22Rv1 (cell line): ENCODE measurements around the gene STAM.
A peak's percentile ranks its signal among the peaks of the same experiment; 100 is the strongest.

Experiments used
- ZFX ChIP-seq: fragments of 450-650 bp; IDR thresholded peaks from 2 replicates; pipeline ENCODE4 v1.6.1; 2017; ENCODE audit warnings: antibody characterized with exemption, borderline replicate concordance
- TF ChIP-seq, protein P1 (sequence below): fragments of 450-650 bp; IDR thresholded peaks from 2 replicates; pipeline ENCODE4 v1.5.1; 2017; ENCODE audit warnings: mild to moderate bottlenecking

GRCh38 chr10:17599089-17599488 is 44.9 kb upstream of the STAM start:
- TF ChIP-seq, protein P1, sequence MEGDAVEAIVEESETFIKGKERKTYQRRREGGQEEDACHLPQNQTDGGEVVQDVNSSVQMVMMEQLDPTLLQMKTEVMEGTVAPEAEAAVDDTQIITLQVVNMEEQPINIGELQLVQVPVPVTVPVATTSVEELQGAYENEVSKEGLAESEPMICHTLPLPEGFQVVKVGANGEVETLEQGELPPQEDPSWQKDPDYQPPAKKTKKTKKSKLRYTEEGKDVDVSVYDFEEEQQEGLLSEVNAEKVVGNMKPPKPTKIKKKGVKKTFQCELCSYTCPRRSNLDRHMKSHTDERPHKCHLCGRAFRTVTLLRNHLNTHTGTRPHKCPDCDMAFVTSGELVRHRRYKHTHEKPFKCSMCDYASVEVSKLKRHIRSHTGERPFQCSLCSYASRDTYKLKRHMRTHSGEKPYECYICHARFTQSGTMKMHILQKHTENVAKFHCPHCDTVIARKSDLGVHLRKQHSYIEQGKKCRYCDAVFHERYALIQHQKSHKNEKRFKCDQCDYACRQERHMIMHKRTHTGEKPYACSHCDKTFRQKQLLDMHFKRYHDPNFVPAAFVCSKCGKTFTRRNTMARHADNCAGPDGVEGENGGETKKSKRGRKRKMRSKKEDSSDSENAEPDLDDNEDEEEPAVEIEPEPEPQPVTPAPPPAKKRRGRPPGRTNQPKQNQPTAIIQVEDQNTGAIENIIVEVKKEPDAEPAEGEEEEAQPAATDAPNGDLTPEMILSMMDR = peak; percentile 48
- no peak for TF ChIP-seq ZFX
